A204.1 (cell line): ENCODE results near the gene RILP.
A peak's percentile ranks its signal among the peaks of the same experiment; 100 is the strongest.

Experiments
- FAIRE-seq: peaks from 2 replicates; lab custom pipeline; 2012; peaks lifted over from hg19 to GRCh38; lab: Jason Lieb, UNC

RILP gene

GRCh38 chr17:1629504-1630310 lies 20.0 kb downstream of the RILP start:
- no peak for FAIRE-seq

- peak; percentile 55 for FAIRE-seq
Observed at GRCh38 chr17:1628856-1629503, 20.7 kb downstream of the RILP start.

GRCh38 chr17:1627982-1628855 lies 21.4 kb downstream of the RILP start, which contains the start of gene SLC43A2:
SLC43A2 (minus strand) TSS chr17:1628834; CDS start chr17:1627874, 960 bp downstream.
- no peak for FAIRE-seq

- FAIRE-seq: no peak
Observed at GRCh38 chr17:1627182-1627981, 22.3 kb downstream of the RILP start.

GRCh38 chr17:1626333-1626732 lies 23.3 kb downstream of the RILP start:
- FAIRE-seq: no peak

- FAIRE-seq: no peak
Observed at GRCh38 chr17:1625581-1625980, 24.1 kb downstream of the RILP start.

GRCh38 chr17:1625053-1625452 lies 24.6 kb downstream of the RILP start:
- no peak for FAIRE-seq

GRCh38 chr17:1624650-1625049 lies 25.0 kb downstream of the RILP start:
- no peak for FAIRE-seq

- FAIRE-seq: no peak
Observed at GRCh38 chr17:1623057-1623630, 26.5 kb downstream of the RILP start.

GRCh38 chr17:1621273-1621954 lies 28.3 kb downstream of the RILP start:
- no peak for FAIRE-seq

GRCh38 chr17:1620486-1620885 lies 29.2 kb downstream of the RILP start:
- FAIRE-seq: no peak

GRCh38 chr17:1617620-1618174 lies 32.0 kb downstream of the RILP start:
- FAIRE-seq: no peak

- no peak for FAIRE-seq
Observed at GRCh38 chr17:1616101-1616500, 33.6 kb downstream of the RILP start.

- no peak for FAIRE-seq
Observed at GRCh38 chr17:1612400-1612799, 37.3 kb downstream of the RILP start.

- no peak for FAIRE-seq
Observed at GRCh38 chr17:1611715-1612114, 38.0 kb downstream of the RILP start.

- no peak for FAIRE-seq
Observed at GRCh38 chr17:1608676-1609075, 41.0 kb downstream of the RILP start.

- FAIRE-seq: no peak
Observed at GRCh38 chr17:1607971-1608320, 41.7 kb downstream of the RILP start.

GRCh38 chr17:1606352-1606985 lies 43.2 kb downstream of the RILP start:
- no peak for FAIRE-seq

- FAIRE-seq: no peak
Observed at GRCh38 chr17:1605681-1606351, 43.9 kb downstream of the RILP start.
